ENCODE results near the gene CELA3A.
"Not testable (repeated sequence)": the region's sequence is repeated elsewhere in the genome, so short reads cannot be mapped to it uniquely, and the experiment has no call there.

CELA3A gene

GRCh38 chr1:22001409-22001808 is at the start of gene CELA3A:
Gene CELA3A (plus strand): TSS chr1:22001657. CDS start chr1:22001675, 18 bp downstream.
- DNase-seq: no peak

GRCh38 chr1:21952786-21953520 is 48.5 kb upstream of the CELA3A start:
- no peak for DNase-seq

- no peak for DNase-seq
Measured at GRCh38 chr1:21955058-21955457, 46.4 kb upstream of the CELA3A start.

- no peak for DNase-seq
Measured at GRCh38 chr1:21955501-21956281, 45.8 kb upstream of the CELA3A start.

- DNase-seq: peak; percentile 59 to 67
Measured at GRCh38 chr1:21956720-21957552, 44.5 kb upstream of the CELA3A start.

GRCh38 chr1:21961337-21961736 is 40.1 kb upstream of the CELA3A start:
- DNase-seq: no peak

- DNase-seq: no peak
Measured at GRCh38 chr1:21961799-21962198, 39.7 kb upstream of the CELA3A start.

- peak; percentile 91 to 95 for DNase-seq
Measured at GRCh38 chr1:21963477-21964217, 37.8 kb upstream of the CELA3A start.

- DNase-seq: no peak
Measured at GRCh38 chr1:21966247-21967000, 35.0 kb upstream of the CELA3A start.

GRCh38 chr1:21967216-21967615 is 34.2 kb upstream of the CELA3A start:
- not testable (repeated sequence) for DNase-seq

GRCh38 chr1:21969066-21969465 is 32.4 kb upstream of the CELA3A start:
- DNase-seq: not testable (repeated sequence)

GRCh38 chr1:21970523-21970922 is 30.9 kb upstream of the CELA3A start:
- DNase-seq: not testable (repeated sequence)

- not testable (repeated sequence) for DNase-seq
Measured at GRCh38 chr1:21972973-21973441, 28.4 kb upstream of the CELA3A start.

- DNase-seq: not testable (repeated sequence)
Measured at GRCh38 chr1:21973948-21974347, 27.5 kb upstream of the CELA3A start.

- not testable (repeated sequence) for DNase-seq
Measured at GRCh38 chr1:21974699-21975098, 26.8 kb upstream of the CELA3A start.

GRCh38 chr1:21975296-21975695 is 26.2 kb upstream of the CELA3A start:
- not testable (repeated sequence) for DNase-seq

GRCh38 chr1:21976703-21977239 is 24.7 kb upstream of the CELA3A start, which contains the start of gene CELA3B:
Gene CELA3B (plus strand): TSS chr1:21977022. CDS start chr1:21977040, 18 bp downstream.
- DNase-seq: not testable (repeated sequence)

- not testable (repeated sequence) for DNase-seq
Measured at GRCh38 chr1:21978209-21978608, 23.2 kb upstream of the CELA3A start.

GRCh38 chr1:21980515-21981220 is 20.8 kb upstream of the CELA3A start:
- DNase-seq: not testable (repeated sequence)

- not testable (repeated sequence) for DNase-seq
Measured at GRCh38 chr1:21981253-21981652, 20.2 kb upstream of the CELA3A start.
